Omental fat pad (tissue), 4 donors: ENCODE results near the gene TMEM225. TPM values are rescaled to one million over a fixed set of nuclear protein-coding genes. Genes with fewer than 3 reads are reported as not detected.

ENCODE experiments used
- ATAC-seq: fragments of 150-250 bp; one replicate; pipeline ENCODE4 v1.9.1; 2016; ENCODE audit warnings: mild to moderate bottlenecking, moderate library complexity; ENCODE audit not compliant: low FRiP score
- DNase-seq: peaks from one replicate; pipeline ENCODE4 v3.0.0-alpha.2; 2019; ENCODE audit warnings: low spot score
- CTCF ChIP-seq, 3 donors: fragments of 450-650 bp; IDR thresholded peaks; one replicate each; pipeline ENCODE4 v1.5.1; 2016 to 2017; ENCODE audit warnings: antibody characterized with exemption in 3 of 3, mild to moderate bottlenecking in 3 of 3, moderate library complexity in 2 of 3
- total RNA-seq, 4 donors: library from RNA; depleted of rRNA; stranded (reverse); fragments of >200 nt; gene quantifications; one replicate each; pipeline ENCODE4 v1.1.0, GENCODE V29; 2016

TMEM225 gene
- total RNA-seq: not detected

- ATAC-seq (no peak), DNase-seq (no peak)
- no peak for TF ChIP-seq CTCF (IDR thresholded peaks at IDR 0.05)
Observed at GRCh38 chr11:123885570-123885969, at the start of gene TMEM225. TMEM225 (minus strand) TSS chr11:123885670; CDS start chr11:123885425, 245 bp downstream.

GRCh38 chr11:123924027-123924426, 38.6 kb upstream of the TMEM225 start:
- no peak for TF ChIP-seq CTCF (IDR thresholded peaks at IDR 0.05)
- ATAC-seq (no peak), DNase-seq (no peak)

GRCh38 chr11:123920943-123921342, 35.5 kb upstream of the TMEM225 start:
- no peak for ATAC-seq
- DNase-seq: no peak
- no peak for TF ChIP-seq CTCF (IDR thresholded peaks at IDR 0.05)

GRCh38 chr11:123905826-123906225, 20.4 kb upstream of the TMEM225 start:
- ATAC-seq (no peak), DNase-seq (no peak)
- TF ChIP-seq CTCF (IDR thresholded peaks at IDR 0.05): no peak

GRCh38 chr11:123904932-123905331, 19.5 kb upstream of the TMEM225 start:
- no peak for ATAC-seq
- TF ChIP-seq CTCF (IDR thresholded peaks at IDR 0.05): no peak
- DNase-seq: no peak

- ATAC-seq: no peak
- TF ChIP-seq CTCF (IDR thresholded peaks at IDR 0.05): no peak
Observed at GRCh38 chr11:123903932-123904331, 18.5 kb upstream of the TMEM225 start.

GRCh38 chr11:123901867-123902266, 16.4 kb upstream of the TMEM225 start, which contains the start of gene OR8D4:
OR8D4 (plus strand) TSS chr11:123902167; CDS start chr11:123906432, 4,265 bp downstream.
- ATAC-seq (no peak), DNase-seq (no peak)
- TF ChIP-seq CTCF (IDR thresholded peaks at IDR 0.05): no peak

More at GRCh38 chr11:123903932-123904331, 18.5 kb upstream of the TMEM225 start:
- DNase-seq: no peak
